Common myeloid progenitor, CD34-positive (primary cell): ENCODE data around the gene SLC39A12.

Source experiments
- CTCF ChIA-PET: fragments of 350-600 bp; sonication (Branson Sonifier 250); formaldehyde crosslinking; loops from one replicate; lab custom pipeline; 2021; ENCODE audit warnings: antibody characterized with exemption; lab: Charles Lee
- POLR2A ChIA-PET: fragments of 350-600 bp; sonication (Branson Sonifier 250); formaldehyde crosslinking; loops from one replicate; lab custom pipeline; 2021; ENCODE audit warnings: antibody characterized with exemption; lab: Charles Lee
- DNase-seq, 3 donors: peaks; one replicate each; pipeline versions ENCODE4 v3.0.0 to v3.0.0-alpha.2; 2013
- H3K27ac ChIP-seq, 2 experiments: 1 replicate in 1 of 2; 2 replicates in 1 of 2; pipeline ENCODE4 v1.7.0; 2013; ENCODE audit warnings: inconsistent platforms in 2 of 2, low read length in 2 of 2, mild to moderate bottlenecking in 2 of 2, low read depth in 1 of 2, moderate library complexity in 1 of 2; ENCODE audit not compliant: severe bottlenecking in 2 of 2, insufficient read depth in 1 of 2, poor library complexity in 1 of 2
- H3K27me3 ChIP-seq, 5 experiments: replicated peaks in 2 of 5; 1 replicate in 3 of 5; 2 replicates in 2 of 5; pipeline versions ENCODE4 v1.6.1 to v1.7.0; 2013; ENCODE audit warnings: low read length in 4 of 5, mild to moderate bottlenecking in 2 of 5, moderate library complexity in 2 of 5, inconsistent platforms in 1 of 5; ENCODE audit not compliant: insufficient read depth in 5 of 5, control insufficient read depth in 4 of 5
- H3K36me3 ChIP-seq, 4 experiments: 1 replicate in 2 of 4; 2 replicates in 2 of 4; pipeline versions ENCODE4 v1.6.1 to v1.7.0; 2013; ENCODE audit warnings: low read length in 3 of 4, control low read depth in 1 of 4, mild to moderate bottlenecking in 1 of 4; ENCODE audit not compliant: control insufficient read depth in 4 of 4, insufficient read depth in 4 of 4
- H3K4me1 ChIP-seq, 4 experiments: 1 replicate in 3 of 4; 2 replicates in 1 of 4; pipeline versions ENCODE4 v1.6.1 to v1.7.1; 2013; ENCODE audit warnings: low read length in 3 of 4, mild to moderate bottlenecking in 3 of 4, control low read depth in 1 of 4, inconsistent platforms in 1 of 4, moderate library complexity in 1 of 4; ENCODE audit not compliant: control insufficient read depth in 4 of 4, insufficient read depth in 4 of 4; ENCODE audit errors: control extremely low read depth in 1 of 4
- H3K4me3 ChIP-seq, 7 experiments: 1 replicate in 4 of 7; 2 replicates in 3 of 7; pipeline versions ENCODE4 v1.5.1 to v1.7.0; 2013; ENCODE audit warnings: mild to moderate bottlenecking in 7 of 7, low read length in 6 of 7, moderate library complexity in 6 of 7, inconsistent platforms in 2 of 7, low read depth in 2 of 7, control low read depth in 1 of 7; ENCODE audit not compliant: insufficient read depth in 4 of 7, control insufficient read depth in 1 of 7; ENCODE audit errors: extremely low read depth in 1 of 7
- H3K9me3 ChIP-seq, 5 experiments: 1 replicate in 4 of 5; 2 replicates in 1 of 5; pipeline versions ENCODE4 v1.6.1 to v1.7.1; 2013; ENCODE audit warnings: low read length in 4 of 5, mild to moderate bottlenecking in 2 of 5, inconsistent platforms in 1 of 5, low read depth in 1 of 5, moderate library complexity in 1 of 5; ENCODE audit not compliant: control insufficient read depth in 4 of 5, insufficient read depth in 2 of 5; ENCODE audit errors: control extremely low read depth in 1 of 5
- WGBS: methylation state at CpG from one replicate; pipeline ENCODE4 v1.1.5; 2013; ENCODE audit not compliant: insufficient coverage; 5-methylcytosine and 5-hydroxymethylcytosine counted together

Gene SLC39A12

DNA sequence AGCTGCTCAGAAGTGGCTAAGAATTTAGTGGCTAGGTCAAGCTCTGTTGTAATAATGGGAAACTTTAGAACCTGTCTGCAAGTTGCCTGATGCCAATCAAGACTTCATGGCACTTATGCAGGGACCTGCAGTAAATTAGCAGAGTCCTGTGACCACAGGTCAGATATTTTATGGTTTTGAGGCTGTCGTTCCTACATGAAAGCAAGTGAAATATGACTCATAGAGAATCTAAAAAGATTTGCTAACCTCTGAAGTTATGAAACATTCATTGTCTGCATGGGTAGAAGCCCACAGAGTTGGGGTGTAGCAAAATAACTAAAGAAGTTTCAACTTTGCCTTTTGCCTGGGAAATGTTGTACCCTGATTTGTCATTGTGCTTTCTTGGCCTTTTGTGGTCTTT is 32.3 kb downstream of the SLC39A12 start:
- H3K4me3 ChIP-seq, result no peak overlapping the region
- no peaks in the 10 kb centered on the region for H3K36me3 ChIP-seq
- WGBS, result 64% methylated on average over 1 of the region's 1 CpG
- H3K4me1 ChIP-seq, result no peaks in the 10 kb centered on the region
- ChIA-PET POLR2A (interaction anchor here (0.6 kb wide), 1 partner anchor 161 kb away, joined by 5 read pairs; no protein-coding TSS in a partner anchor), CTCF (no interaction called here)
- H3K27me3 ChIP-seq, result peaks cover 0 to 3% (median 0%) of the 10 kb centered on the region in 5 experiments
- no peaks in the 10 kb centered on the region for H3K9me3 ChIP-seq
- no peak overlapping the region for H3K27ac ChIP-seq
- peak in 2 of 3 donors; percentile 1 for DNase-seq

DNA sequence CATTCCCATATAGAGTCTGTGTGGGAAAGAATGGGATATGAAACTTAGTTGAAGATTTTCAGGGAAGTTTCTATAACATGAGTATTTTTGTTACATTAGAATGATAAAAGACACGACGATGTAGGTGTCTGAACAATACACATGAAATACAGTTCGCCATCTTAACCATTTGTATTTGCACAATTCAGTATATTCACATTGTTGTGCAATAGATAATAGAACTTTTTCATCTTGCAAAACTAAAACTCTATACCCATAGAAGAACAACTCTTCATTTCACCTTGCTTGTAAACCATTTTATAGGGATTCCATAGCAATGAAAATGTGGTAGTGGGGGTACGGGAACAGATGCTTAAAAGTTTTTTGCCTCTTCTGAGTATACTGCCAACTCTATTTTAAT is 32.8 kb downstream of the SLC39A12 start:
- H3K9me3 ChIP-seq, result no peaks in the 10 kb centered on the region
- H3K27ac ChIP-seq, result no peak overlapping the region
- DNase-seq, result no peak
- ChIA-PET POLR2A (interaction anchor here (0.6 kb wide), 1 partner anchor 160 kb away, joined by 5 read pairs; no protein-coding TSS in a partner anchor), CTCF (no interaction called here)
- no peaks in the 10 kb centered on the region for H3K4me1 ChIP-seq
- H3K36me3 ChIP-seq, result no peaks in the 10 kb centered on the region
- WGBS, result no CpG with 5 or more reads among the region's 4 CpGs
- H3K4me3 ChIP-seq, result no peak overlapping the region
- H3K27me3 ChIP-seq, result peaks cover 0 to 2% (median 0%) of the 10 kb centered on the region in 5 experiments

GRCh38 chr10:17989908-17990767 is 38.4 kb downstream of the SLC39A12 start:
- H3K4me1 ChIP-seq, result peaks cover 0 to 2% (median 0%) of the 10 kb centered on the region in 4 experiments
- no peak overlapping the region for H3K4me3 ChIP-seq
- DNase-seq, result peak in 1 of 3 donors; percentile 2
- POLR2A ChIA-PET, result no interaction called here
- H3K9me3 ChIP-seq, result no peaks in the 10 kb centered on the region
- H3K27me3 ChIP-seq, result no peaks in the 10 kb centered on the region
- CTCF ChIA-PET, result no interaction called here
- no peaks in the 10 kb centered on the region for H3K36me3 ChIP-seq
- 87% methylated on average over 4 of the region's 6 CpGs for WGBS
- H3K27ac ChIP-seq, result no peak overlapping the region

DNA sequence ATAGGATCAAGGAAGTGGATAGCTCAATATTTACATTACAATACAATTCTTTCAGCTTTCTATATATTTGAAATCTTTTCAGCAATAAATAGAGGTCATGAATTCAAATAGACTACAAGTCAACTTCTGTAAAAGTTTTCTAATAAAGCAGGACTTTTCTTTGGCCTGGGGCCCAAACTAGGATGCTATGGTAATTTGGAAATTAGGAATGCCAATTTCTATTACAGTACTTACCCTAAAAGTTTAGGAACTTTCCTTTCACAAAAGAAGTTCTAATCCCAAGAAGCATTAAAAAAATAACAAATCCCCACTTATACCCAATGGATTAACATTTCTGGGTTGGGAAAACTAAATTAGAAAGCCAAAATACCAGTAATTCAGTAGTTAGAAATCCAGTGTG is 40.5 kb downstream of the SLC39A12 start:
- CTCF ChIA-PET, result no interaction called here

GRCh38 chr10:17993361-17993760 is 41.6 kb downstream of the SLC39A12 start:
- Histone ChIP-seq H3K27me3 (no peaks in the 10 kb centered on the region), H3K9me3 (no peaks in the 10 kb centered on the region), H3K4me3 (no peak overlapping the region), H3K36me3 (no peaks in the 10 kb centered on the region), H3K27ac (no peak overlapping the region), H3K4me1 (peaks cover 0 to 2% (median 0%) of the 10 kb centered on the region in 4 experiments)
- ChIA-PET POLR2A (no interaction called here), CTCF (interaction anchor here (1.0 kb wide), 1 partner anchor 34 kb away, joined by 3 read pairs; no protein-coding TSS in a partner anchor)
- no peak for DNase-seq
- WGBS, result 71% methylated on average over 2 of the region's 3 CpGs

More for the DNA sequence above, 40.5 kb downstream of the SLC39A12 start:
- no peak for DNase-seq
- H3K9me3 ChIP-seq, result no peaks in the 10 kb centered on the region
- no peak overlapping the region for H3K4me3 ChIP-seq
- POLR2A ChIA-PET, result no interaction called here
- H3K27me3 ChIP-seq, result no peaks in the 10 kb centered on the region
- no peaks in the 10 kb centered on the region for H3K36me3 ChIP-seq
- H3K4me1 ChIP-seq, result peaks cover 0 to 2% (median 0%) of the 10 kb centered on the region in 4 experiments
- no peak overlapping the region for H3K27ac ChIP-seq

- H3K4me1 ChIP-seq, result no peaks in the 10 kb centered on the region
- H3K27ac ChIP-seq, result no peak overlapping the region
- no peak for DNase-seq
- H3K4me3 ChIP-seq, result no peak overlapping the region
- WGBS, result 100% methylated on average over 2 of the region's 2 CpGs
- no peaks in the 10 kb centered on the region for H3K27me3 ChIP-seq
- no peaks in the 10 kb centered on the region for H3K36me3 ChIP-seq
- CTCF ChIA-PET, result no interaction called here
- POLR2A ChIA-PET, result no interaction called here
- H3K9me3 ChIP-seq, result no peaks in the 10 kb centered on the region
Measured at GRCh38 chr10:18000601-18001000, 48.9 kb downstream of the SLC39A12 start.

DNA sequence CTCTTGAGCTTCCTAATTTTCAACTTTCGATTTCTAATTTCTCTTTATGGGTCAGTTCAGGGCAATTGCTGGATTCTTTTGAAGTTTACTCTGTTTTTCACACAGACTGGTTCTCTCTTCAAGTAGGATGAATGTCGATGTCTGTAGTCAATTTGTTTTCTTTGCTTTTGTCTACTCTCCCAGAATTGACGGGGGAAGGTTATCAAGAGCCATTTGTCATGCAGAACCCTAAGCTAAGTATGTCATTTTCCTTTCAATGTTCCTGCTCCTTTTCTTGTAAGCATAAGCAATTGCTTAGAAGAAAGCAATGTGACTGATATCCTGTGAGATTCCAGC is 53.7 kb downstream of the SLC39A12 start:
- no peaks in the 10 kb centered on the region for H3K4me1 ChIP-seq
- H3K27ac ChIP-seq, result no peak overlapping the region
- ChIA-PET CTCF (interaction anchor here (0.7 kb wide), 1 partner anchor 113 kb away, joined by 3 read pairs; no protein-coding TSS in a partner anchor), POLR2A (no interaction called here)
- WGBS, result 44% methylated on average over 2 of the region's 3 CpGs
- DNase-seq, result no peak
- peaks cover 0 to 9% (median 0%) of the 10 kb centered on the region in 5 experiments for H3K27me3 ChIP-seq
- no peak overlapping the region for H3K4me3 ChIP-seq
- H3K9me3 ChIP-seq, result no peaks in the 10 kb centered on the region
- H3K36me3 ChIP-seq, result no peaks in the 10 kb centered on the region
